NCI-H345 (cell line): ENCODE data around the gene EEA1.
A peak's percentile ranks its signal among the peaks of the same experiment; 100 is the strongest.
"Not testable (repeated sequence)": the region's sequence is repeated elsewhere in the genome, so short reads cannot be mapped to it uniquely, and the experiment has no call there.

ENCODE experiments used
- DNase-seq: peaks from one replicate; lab custom pipeline; 2025; lab: John Stamatoyannopoulos, UW

The EEA1 gene

DNA sequence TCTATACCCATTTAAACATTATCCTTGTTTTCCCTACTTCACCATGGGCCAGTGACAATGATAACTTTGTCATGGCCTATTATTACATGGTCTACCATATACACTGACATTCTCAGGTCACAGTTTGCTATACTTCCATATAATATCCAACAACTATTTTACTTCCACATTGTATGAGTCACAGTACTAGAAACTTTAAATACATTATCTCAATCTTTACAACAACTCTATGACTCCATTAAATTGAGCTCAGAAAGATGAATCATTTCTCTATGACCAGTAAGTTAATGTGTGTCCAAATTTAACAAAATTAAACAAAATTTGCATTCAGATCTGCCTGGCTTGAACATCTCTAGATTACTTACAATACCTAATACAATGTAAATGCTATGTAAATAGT, 132.4 kb downstream of the EEA1 start:
- DNase-seq = no peak

DNA sequence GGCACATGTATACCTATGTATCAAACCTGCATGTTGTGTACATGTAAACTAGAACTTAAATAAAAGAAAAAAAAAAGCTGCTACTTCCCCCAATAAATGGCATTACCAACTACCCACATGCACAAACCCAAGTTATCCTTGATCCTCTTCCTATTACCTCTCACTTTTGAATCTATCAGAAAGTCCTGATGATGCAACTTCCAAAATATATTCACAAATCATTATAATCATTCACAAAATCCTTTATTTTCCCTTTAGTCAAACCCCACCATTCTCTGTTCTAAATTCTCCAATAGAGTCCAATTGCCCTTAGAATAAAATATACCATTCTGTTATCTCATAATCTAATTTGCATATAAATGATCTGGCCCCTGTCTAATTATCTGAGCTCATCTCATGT, 134.3 kb downstream of the EEA1 start:
- DNase-seq = no peak

DNA sequence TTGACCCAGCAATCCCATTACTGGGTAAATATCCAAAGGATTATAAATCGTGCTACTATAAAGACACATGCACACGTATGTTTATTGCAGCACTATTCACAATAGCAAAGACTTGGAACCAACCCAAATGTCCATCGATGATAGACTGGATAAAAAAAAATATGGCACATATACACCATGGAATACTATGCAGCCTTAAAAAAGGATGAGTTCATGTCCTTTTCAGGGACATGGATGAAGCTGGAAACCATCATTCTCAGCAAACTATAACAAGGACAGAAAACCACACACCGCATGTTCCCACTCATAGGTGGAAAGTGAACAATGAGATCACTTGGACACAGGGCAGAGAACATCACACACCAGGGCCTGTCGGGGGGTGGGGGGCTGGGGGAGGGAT, 134.7 kb downstream of the EEA1 start:
- not testable (repeated sequence) for DNase-seq

- no peak for DNase-seq
Measured at GRCh38 chr12:92786045-92786444, 143.1 kb downstream of the EEA1 start.

DNA sequence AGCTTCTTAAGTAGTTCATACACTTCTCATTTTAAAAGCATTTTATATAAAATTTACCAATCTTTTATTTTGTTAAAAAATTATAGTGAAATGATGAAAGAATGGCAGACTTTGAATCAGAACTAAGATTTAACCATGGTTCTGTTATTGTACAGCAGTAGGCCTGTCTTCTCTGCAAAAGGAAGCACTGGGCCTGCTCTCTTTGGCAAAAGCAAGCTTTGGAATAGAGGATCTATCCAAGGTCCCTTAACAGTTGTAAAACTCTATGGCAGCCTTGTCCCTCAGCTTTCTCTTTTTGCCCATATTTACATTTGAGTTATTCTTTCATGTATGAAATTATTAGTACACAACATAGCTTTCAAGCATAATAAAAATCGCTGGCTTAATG, 143.5 kb downstream of the EEA1 start:
- DNase-seq = no peak

DNA sequence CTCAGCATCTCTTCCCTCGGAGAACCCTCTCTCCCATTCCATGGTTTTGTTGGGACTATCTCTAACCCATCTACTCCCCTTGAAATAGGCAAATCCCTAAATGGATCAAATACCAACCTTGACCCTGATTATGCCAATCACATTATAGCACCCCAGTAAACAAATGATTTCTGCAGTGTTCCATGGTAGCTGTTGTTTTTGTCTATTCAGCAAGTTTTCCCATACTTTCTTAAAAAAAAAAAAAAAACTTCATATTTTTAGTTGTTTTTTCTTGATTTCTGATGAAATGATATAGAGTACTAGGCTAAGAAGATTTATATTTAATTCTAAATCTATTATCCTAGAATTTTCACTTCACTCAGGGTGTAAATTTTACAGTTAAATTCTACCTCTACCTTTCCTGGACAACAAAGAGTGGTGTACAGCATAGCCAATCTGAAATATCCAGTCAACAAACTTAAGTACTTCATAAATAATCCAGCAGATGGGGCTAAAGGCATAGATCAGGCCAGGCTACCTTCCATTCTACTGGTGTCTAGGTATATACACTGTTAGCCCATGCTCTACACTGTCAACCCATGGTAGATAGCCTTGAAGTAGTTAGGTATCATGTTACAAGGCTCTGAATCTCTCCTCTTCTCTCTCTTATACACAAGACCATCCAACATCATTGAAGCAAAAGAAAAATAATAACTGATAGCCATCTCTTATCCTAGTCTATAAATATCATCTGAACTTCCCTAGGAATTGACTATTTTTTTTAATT, 144.1 kb downstream of the EEA1 start:
- DNase-seq = peak; percentile 84

DNA sequence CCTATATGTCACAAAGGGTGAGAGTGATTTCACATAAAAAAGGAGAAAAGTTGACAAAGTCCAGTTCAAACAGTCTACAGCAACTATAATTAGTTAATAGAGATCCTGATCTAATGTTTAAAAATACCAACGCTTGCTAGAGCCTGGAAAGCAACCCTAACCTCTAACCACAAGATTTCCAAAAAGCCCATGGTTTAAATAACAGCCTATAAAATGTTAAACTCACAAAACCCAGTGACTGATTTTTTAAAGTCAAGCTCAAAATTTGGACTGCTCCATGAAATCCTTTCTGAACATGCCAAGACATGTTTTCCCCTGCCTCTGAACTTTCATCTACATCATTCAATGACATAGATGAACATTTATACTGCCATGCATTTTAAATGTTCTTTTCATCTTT, 144.7 kb downstream of the EEA1 start:
- DNase-seq = no peak

DNA sequence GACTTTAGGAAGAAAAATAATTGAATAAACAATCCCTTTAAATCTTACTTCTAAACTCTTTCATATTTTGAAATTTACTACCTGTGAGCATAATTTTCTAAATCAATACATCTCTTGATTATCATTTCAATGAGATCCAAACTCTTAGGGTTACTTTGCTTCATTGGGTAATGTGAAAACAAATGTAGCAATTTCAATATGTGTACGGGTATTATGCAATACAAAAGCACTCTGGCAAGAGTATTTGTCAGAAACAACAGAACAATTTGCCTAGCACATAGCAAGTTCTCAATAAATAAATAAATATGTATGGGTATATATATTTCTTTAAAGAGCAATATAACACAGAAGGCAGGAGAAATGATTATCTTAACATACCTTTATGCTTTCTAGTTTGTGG, 149.2 kb downstream of the EEA1 start:
- no peak for DNase-seq

DNA sequence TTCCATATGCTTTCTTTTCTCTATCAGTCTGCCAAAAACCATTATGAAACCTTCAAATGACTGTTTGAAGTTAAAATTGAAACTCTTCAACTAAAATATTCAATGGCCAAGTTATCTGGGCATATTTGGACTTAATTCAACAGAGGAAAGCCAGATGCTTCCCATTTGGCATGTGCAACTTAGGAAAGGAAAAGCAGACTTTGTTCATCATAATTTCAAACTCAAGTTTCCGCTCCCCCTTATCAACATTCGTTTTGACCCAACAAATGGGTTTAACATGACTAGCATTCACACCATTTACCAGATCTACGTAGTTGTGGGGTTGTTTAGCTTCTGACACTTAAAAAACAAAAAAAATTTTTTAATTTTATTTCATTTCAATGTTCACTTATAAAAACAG, 150.6 kb downstream of the EEA1 start:
- no peak for DNase-seq

- no peak for DNase-seq
Measured at GRCh38 chr12:92775416-92775815, 153.7 kb downstream of the EEA1 start.

- DNase-seq = no peak
Measured at GRCh38 chr12:92771001-92771400, 158.1 kb downstream of the EEA1 start.

DNA sequence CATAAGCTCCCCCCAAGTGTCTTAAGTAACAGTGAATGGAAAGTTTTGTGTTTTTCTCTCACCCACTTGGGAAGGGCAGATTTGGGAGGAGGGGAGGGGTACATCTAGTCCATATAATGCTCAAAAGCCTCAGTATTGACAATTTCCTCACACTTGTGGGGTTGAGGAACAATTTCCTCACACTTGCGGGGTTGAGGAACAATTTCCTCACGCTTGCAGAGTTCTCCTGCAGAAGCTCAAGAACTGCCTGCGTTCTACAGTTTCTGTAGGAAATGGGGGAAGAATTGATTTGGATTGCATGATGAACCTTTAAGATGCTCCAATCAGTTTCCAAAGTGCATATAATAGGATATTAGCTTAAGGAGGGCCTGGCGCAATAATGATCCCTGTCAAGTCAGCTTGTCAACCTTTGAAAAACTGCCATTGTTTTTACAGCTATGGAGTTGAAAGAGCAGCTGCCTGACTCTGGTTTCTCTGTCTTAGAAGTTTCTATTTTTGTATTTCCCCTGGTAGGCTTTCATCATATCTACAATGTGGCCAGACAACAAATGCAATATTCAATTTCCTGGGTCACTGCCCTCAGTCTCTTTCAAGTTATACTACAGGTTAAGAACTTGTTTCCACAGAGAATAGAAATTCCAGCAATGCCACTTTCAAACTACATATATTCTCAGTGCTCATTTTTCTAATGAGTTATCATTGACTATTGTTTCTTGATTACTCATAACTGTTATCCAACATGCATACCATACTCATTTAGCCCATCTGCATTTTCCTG, 159.8 kb downstream of the EEA1 start:
- DNase-seq = no peak

- no peak for DNase-seq
Measured at GRCh38 chr12:92765871-92766270, 163.2 kb downstream of the EEA1 start.

DNA sequence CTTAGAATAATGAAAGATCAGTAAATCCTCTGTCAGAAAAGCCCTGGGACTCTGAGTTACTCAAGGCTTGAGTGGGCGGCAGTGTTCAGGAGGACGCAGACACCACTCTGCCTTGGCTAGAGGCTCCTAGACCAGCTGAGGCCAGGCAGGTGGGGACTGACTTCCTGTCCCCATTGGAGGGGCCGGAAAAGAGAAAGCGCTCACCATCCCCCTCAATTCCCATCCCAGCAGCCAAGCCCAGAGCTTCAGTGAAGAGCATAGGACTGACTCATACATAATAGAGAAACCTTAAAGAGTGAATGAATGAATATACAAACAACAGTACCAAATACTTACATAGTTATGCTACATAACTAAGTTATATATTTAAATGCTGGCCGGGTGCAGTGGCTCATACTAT, 164.3 kb downstream of the EEA1 start:
- no peak for DNase-seq

DNA sequence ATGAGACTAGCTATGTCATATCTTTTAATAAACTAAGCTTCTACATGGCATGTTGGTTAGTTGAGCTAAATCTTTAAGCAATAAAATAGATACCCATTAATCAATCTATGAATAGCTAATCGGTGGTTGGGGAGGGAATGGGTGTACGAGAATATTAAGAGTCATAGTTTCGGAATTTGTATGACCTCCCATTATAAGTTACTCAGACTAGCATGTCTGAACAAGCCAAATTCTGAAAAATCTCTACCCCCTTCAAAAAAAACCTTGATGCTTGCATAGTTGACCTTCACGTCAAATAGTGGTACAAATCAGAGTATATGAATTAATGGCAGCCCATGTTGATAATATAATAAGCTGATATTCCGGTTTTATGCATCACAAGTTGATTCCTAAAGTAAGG, 166.3 kb downstream of the EEA1 start:
- no peak for DNase-seq

- DNase-seq = no peak
Measured at GRCh38 chr12:92759634-92760268, 169.3 kb downstream of the EEA1 start.

GRCh38 chr12:92757597-92758121, 171.4 kb downstream of the EEA1 start:
- peak; percentile 47 for DNase-seq

GRCh38 chr12:92756898-92757596, 172.0 kb downstream of the EEA1 start:
- DNase-seq = peak; percentile 83

DNA sequence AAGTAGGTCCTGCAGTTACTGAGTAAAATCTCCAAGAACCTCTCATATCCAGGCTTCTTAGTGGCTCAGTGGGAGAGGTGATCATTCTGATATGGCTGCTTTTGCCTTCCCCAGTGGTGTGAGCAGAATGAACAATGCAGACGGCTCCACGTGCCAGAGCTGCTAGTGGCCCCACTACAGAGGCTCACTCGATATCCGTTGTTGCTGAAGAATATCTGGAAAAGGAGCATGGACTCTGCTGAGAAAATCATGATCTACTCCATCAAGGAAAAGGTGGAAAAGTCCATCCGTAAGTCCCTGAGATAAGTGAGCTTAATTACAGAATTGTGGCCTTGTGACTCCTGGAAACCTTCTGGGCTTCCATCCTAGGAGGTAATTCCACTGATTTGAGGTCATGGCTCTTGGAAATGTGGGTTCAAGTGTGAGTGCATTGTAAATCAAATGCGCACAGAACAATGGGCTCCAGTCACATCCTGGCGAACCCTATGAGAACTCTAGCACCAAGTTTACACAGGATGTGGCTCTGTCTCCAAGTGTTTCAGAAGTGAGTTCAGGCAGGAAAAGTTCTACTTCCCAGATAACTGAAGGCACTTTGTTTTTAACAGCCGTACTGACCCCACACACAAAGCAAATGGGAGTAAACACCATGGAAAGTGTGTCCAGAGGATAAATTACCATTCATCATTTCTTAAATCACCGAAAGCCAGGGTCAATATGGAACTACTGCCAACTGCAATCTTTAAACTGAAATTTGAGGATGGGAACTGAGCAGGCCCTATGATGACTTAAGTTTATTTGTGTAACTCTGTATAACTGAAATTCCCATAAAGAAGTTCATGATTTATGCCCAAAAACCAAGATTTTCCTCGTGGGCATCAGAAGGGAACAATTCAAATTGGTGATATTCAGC, 174.9 kb downstream of the EEA1 start:
- no peak for DNase-seq

DNA sequence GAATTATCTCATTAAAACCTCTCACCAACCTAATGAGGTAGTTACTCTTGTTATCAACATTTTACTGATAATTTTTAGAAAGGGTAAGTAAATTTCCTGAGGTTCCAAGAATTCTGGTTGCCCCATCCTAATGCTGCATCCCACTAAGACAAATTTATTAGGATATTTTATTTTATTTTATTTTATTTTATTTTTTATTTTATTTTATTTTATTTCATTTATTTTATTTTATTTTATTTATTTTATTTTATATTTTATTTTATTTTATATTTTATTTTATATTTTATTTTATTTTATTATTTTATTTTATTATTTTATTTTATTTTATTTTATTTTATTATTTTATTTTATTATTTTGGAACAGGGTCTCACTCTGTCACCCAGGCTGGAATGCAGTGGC, 179.4 kb downstream of the EEA1 start:
- DNase-seq = not testable (repeated sequence)

- DNase-seq = no peak
Measured at GRCh38 chr12:92747151-92747550, 181.9 kb downstream of the EEA1 start.
